ENCODE results near the gene CYP2J2. TPM values are rescaled to one million over a fixed set of nuclear protein-coding genes. Genes with fewer than 3 reads are reported as not detected.

CYP2J2 gene, protein sequence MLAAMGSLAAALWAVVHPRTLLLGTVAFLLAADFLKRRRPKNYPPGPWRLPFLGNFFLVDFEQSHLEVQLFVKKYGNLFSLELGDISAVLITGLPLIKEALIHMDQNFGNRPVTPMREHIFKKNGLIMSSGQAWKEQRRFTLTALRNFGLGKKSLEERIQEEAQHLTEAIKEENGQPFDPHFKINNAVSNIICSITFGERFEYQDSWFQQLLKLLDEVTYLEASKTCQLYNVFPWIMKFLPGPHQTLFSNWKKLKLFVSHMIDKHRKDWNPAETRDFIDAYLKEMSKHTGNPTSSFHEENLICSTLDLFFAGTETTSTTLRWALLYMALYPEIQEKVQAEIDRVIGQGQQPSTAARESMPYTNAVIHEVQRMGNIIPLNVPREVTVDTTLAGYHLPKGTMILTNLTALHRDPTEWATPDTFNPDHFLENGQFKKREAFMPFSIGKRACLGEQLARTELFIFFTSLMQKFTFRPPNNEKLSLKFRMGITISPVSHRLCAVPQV
- 0.07 TPM in 1 of 2 replicates, not detected in the other for total RNA-seq

DNA sequence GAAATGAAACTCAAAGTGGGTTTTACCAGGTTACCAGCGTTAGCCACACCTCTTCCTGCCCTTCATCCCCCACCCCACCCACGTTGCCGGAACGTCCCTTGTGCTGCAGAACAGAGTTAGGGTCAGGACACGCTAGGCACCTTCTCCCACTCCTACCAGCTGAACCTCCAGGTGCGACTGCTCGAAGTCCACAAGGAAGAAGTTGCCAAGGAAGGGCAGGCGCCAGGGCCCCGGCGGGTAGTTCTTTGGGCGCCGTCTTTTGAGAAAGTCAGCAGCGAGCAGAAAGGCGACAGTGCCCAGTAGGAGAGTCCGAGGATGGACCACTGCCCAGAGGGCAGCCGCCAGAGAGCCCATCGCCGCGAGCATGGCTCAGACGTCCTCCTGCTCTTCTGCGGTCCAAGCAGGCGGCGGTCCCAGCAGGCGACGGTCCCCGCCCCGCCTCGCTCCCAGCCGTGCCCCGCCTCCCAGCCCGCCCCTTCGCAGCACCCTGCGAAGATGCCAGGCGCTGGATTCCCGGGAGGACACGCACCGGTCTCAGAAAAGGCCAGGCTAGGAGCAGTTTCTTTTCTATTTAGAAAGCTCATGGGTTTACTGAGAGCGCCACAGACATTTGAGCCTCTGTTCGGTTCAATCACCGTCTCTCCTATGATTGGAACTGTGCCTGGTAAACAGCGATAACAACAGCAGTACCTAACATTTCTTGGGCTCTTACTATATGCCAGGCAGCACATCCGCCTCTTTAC lies at the start of gene CYP2J2:
Gene CYP2J2 (minus strand): TSS at position 393 of the 743 bp plus-strand sequence. CDS start 27 bp downstream, at position 366.

Other genes with a start within 250 kb of the CYP2J2 start
- not detected in 2 replicates for gene HOOK1, start 111.8 kb downstream of the CYP2J2 start, total RNA-seq
- not detected in 2 replicates for gene C1orf87, start 147.0 kb upstream of the CYP2J2 start, total RNA-seq